ENCODE results near the gene CADPS2.

The CADPS2 gene

GRCh38 chr7:122482212-122482611 is 404.0 kb downstream of the CADPS2 start:
- no peaks in the 10 kb centered on the region for H3K9me3 ChIP-seq (ENCODE audit: control insufficient read depth, insufficient read depth, low read length)
- H3K36me3 ChIP-seq (ENCODE audit: control insufficient read depth, insufficient read depth, low read length) = no peaks in the 10 kb centered on the region
- no CpG with 5 or more reads among the region's 4 CpGs for WGBS (ENCODE audit: insufficient coverage, insufficient read length)
- no peak overlapping the region for H3K27ac ChIP-seq (ENCODE audit: low read length)
- no peak for DNase-seq (ENCODE audit: low read depth, low spot score)
- no peaks in the 10 kb centered on the region for H3K27me3 ChIP-seq (ENCODE audit: control insufficient read depth, insufficient read depth, low read length)
- no peak overlapping the region for H3K4me3 ChIP-seq (ENCODE audit: low read length)
- no peaks in the 10 kb centered on the region for H3K4me1 ChIP-seq (ENCODE audit: control insufficient read depth, insufficient read depth, low read length)

GRCh38 chr7:122470859-122471258 is 415.4 kb downstream of the CADPS2 start:
- Histone ChIP-seq H3K9me3 (ENCODE audit: control insufficient read depth, insufficient read depth, low read length) (0 out of 2 replicates have a peak, but pooled peaks cover 1% of the 10 kb centered on the region), H3K4me3 (ENCODE audit: low read length) (no peak overlapping the region), H3K4me1 (ENCODE audit: control insufficient read depth, insufficient read depth, low read length) (no peaks in the 10 kb centered on the region; the same call in 1 of the 2 replicates), H3K27me3 (ENCODE audit: control insufficient read depth, insufficient read depth, low read length) (no peaks in the 10 kb centered on the region), H3K36me3 (ENCODE audit: control insufficient read depth, insufficient read depth, low read length) (no peaks in the 10 kb centered on the region), H3K27ac (ENCODE audit: low read length) (no peak overlapping the region)
- no CpG with 5 or more reads among the region's 3 CpGs for WGBS (ENCODE audit: insufficient coverage, insufficient read length)
- DNase-seq (ENCODE audit: low read depth, low spot score) = no peak

GRCh38 chr7:122468945-122469344 is 417.3 kb downstream of the CADPS2 start:
- Histone ChIP-seq H3K36me3 (ENCODE audit: control insufficient read depth, insufficient read depth, low read length) (no peaks in the 10 kb centered on the region), H3K4me1 (ENCODE audit: control insufficient read depth, insufficient read depth, low read length) (no peaks in the 10 kb centered on the region; the same call in 1 of the 2 replicates), H3K27me3 (ENCODE audit: control insufficient read depth, insufficient read depth, low read length) (no peaks in the 10 kb centered on the region), H3K9me3 (ENCODE audit: control insufficient read depth, insufficient read depth, low read length) (0 out of 2 replicates have a peak, but pooled peaks cover 1% of the 10 kb centered on the region), H3K27ac (ENCODE audit: low read length) (no peak overlapping the region), H3K4me3 (ENCODE audit: low read length) (no peak overlapping the region)
- no CpG with 5 or more reads among the region's 2 CpGs for WGBS (ENCODE audit: insufficient coverage, insufficient read length)
- DNase-seq (ENCODE audit: low read depth, low spot score) = no peak

- Histone ChIP-seq H3K4me3 (ENCODE audit: low read length) (no peak overlapping the region), H3K4me1 (ENCODE audit: control insufficient read depth, insufficient read depth, low read length) (no peaks in the 10 kb centered on the region; the same call in 1 of the 2 replicates), H3K36me3 (ENCODE audit: control insufficient read depth, insufficient read depth, low read length) (no peaks in the 10 kb centered on the region), H3K27me3 (ENCODE audit: control insufficient read depth, insufficient read depth, low read length) (no peaks in the 10 kb centered on the region), H3K27ac (ENCODE audit: low read length) (no peak overlapping the region), H3K9me3 (ENCODE audit: control insufficient read depth, insufficient read depth, low read length) (0 out of 2 replicates have a peak, but pooled peaks cover 1% of the 10 kb centered on the region)
- no peak for DNase-seq (ENCODE audit: low read depth, low spot score)
- WGBS (ENCODE audit: insufficient coverage, insufficient read length) = no CpG with 5 or more reads among the region's 4 CpGs
Observed at GRCh38 chr7:122467661-122468449, 418.4 kb downstream of the CADPS2 start.

GRCh38 chr7:122465296-122465695 is 421.0 kb downstream of the CADPS2 start:
- Histone ChIP-seq H3K36me3 (ENCODE audit: control insufficient read depth, insufficient read depth, low read length) (no peaks in the 10 kb centered on the region), H3K27me3 (ENCODE audit: control insufficient read depth, insufficient read depth, low read length) (no peaks in the 10 kb centered on the region), H3K9me3 (ENCODE audit: control insufficient read depth, insufficient read depth, low read length) (no peaks in the 10 kb centered on the region), H3K4me3 (ENCODE audit: low read length) (no peak overlapping the region), H3K27ac (ENCODE audit: low read length) (no peak overlapping the region), H3K4me1 (ENCODE audit: control insufficient read depth, insufficient read depth, low read length) (no peaks in the 10 kb centered on the region)
- DNase-seq (ENCODE audit: low read depth, low spot score) = no peak
- no CpG with 5 or more reads among the region's 7 CpGs for WGBS (ENCODE audit: insufficient coverage, insufficient read length)

- H3K27me3 ChIP-seq (ENCODE audit: control insufficient read depth, insufficient read depth, low read length) = no peaks in the 10 kb centered on the region
- H3K36me3 ChIP-seq (ENCODE audit: control insufficient read depth, insufficient read depth, low read length) = no peaks in the 10 kb centered on the region
- WGBS (ENCODE audit: insufficient coverage, insufficient read length) = no CpG with 5 or more reads among the region's 1 CpG
- no peak for DNase-seq (ENCODE audit: low read depth, low spot score)
- no peaks in the 10 kb centered on the region for H3K9me3 ChIP-seq (ENCODE audit: control insufficient read depth, insufficient read depth, low read length)
- H3K27ac ChIP-seq (ENCODE audit: low read length) = no peak overlapping the region
- H3K4me1 ChIP-seq (ENCODE audit: control insufficient read depth, insufficient read depth, low read length) = no peaks in the 10 kb centered on the region
- no peak overlapping the region for H3K4me3 ChIP-seq (ENCODE audit: low read length)
Observed at GRCh38 chr7:122463631-122464030, 422.6 kb downstream of the CADPS2 start.

- Histone ChIP-seq H3K27me3 (ENCODE audit: control insufficient read depth, insufficient read depth, low read length) (no peaks in the 10 kb centered on the region), H3K4me3 (ENCODE audit: low read length) (no peak overlapping the region), H3K27ac (ENCODE audit: low read length) (no peak overlapping the region), H3K9me3 (ENCODE audit: control insufficient read depth, insufficient read depth, low read length) (no peaks in the 10 kb centered on the region), H3K36me3 (ENCODE audit: control insufficient read depth, insufficient read depth, low read length) (no peaks in the 10 kb centered on the region), H3K4me1 (ENCODE audit: control insufficient read depth, insufficient read depth, low read length) (no peaks in the 10 kb centered on the region)
- DNase-seq (ENCODE audit: low read depth, low spot score) = no peak
- no CpG with 5 or more reads among the region's 2 CpGs for WGBS (ENCODE audit: insufficient coverage, insufficient read length)
Observed at GRCh38 chr7:122460936-122461335, 425.3 kb downstream of the CADPS2 start.

GRCh38 chr7:122457969-122458368 is 428.3 kb downstream of the CADPS2 start:
- Histone ChIP-seq H3K27me3 (ENCODE audit: control insufficient read depth, insufficient read depth, low read length) (no peaks in the 10 kb centered on the region), H3K4me1 (ENCODE audit: control insufficient read depth, insufficient read depth, low read length) (no peaks in the 10 kb centered on the region), H3K9me3 (ENCODE audit: control insufficient read depth, insufficient read depth, low read length) (no peaks in the 10 kb centered on the region), H3K36me3 (ENCODE audit: control insufficient read depth, insufficient read depth, low read length) (no peaks in the 10 kb centered on the region), H3K4me3 (ENCODE audit: low read length) (no peak overlapping the region), H3K27ac (ENCODE audit: low read length) (no peak overlapping the region)
- DNase-seq (ENCODE audit: low read depth, low spot score) = no peak
- WGBS (ENCODE audit: insufficient coverage, insufficient read length) = no CpG with 5 or more reads among the region's 3 CpGs

GRCh38 chr7:122457325-122457724 is 428.9 kb downstream of the CADPS2 start:
- Histone ChIP-seq H3K4me1 (ENCODE audit: control insufficient read depth, insufficient read depth, low read length) (no peaks in the 10 kb centered on the region), H3K27ac (ENCODE audit: low read length) (no peak overlapping the region), H3K27me3 (ENCODE audit: control insufficient read depth, insufficient read depth, low read length) (no peaks in the 10 kb centered on the region), H3K9me3 (ENCODE audit: control insufficient read depth, insufficient read depth, low read length) (no peaks in the 10 kb centered on the region), H3K4me3 (ENCODE audit: low read length) (no peak overlapping the region), H3K36me3 (ENCODE audit: control insufficient read depth, insufficient read depth, low read length) (no peaks in the 10 kb centered on the region)
- no CpG with 5 or more reads among the region's 3 CpGs for WGBS (ENCODE audit: insufficient coverage, insufficient read length)
- DNase-seq (ENCODE audit: low read depth, low spot score) = no peak

- Histone ChIP-seq H3K4me1 (ENCODE audit: control insufficient read depth, insufficient read depth, low read length) (peaks cover 2% of the 10 kb centered on the region; the same call in 1 of the 2 replicates), H3K36me3 (ENCODE audit: control insufficient read depth, insufficient read depth, low read length) (no peaks in the 10 kb centered on the region), H3K4me3 (ENCODE audit: low read length) (no peak overlapping the region), H3K27ac (ENCODE audit: low read length) (no peak overlapping the region), H3K27me3 (ENCODE audit: control insufficient read depth, insufficient read depth, low read length) (no peaks in the 10 kb centered on the region), H3K9me3 (ENCODE audit: control insufficient read depth, insufficient read depth, low read length) (no peaks in the 10 kb centered on the region)
- no peak for DNase-seq (ENCODE audit: low read depth, low spot score)
- no CpG with 5 or more reads among the region's 4 CpGs for WGBS (ENCODE audit: insufficient coverage, insufficient read length)
Observed at GRCh38 chr7:122454776-122455507, 431.3 kb downstream of the CADPS2 start.

Data from iPS DF 6.9 (cell line).